Lower leg skin (tissue), 3 donors: ENCODE results near the gene ELOVL1.

ENCODE experiments used
- CTCF ChIP-seq, 3 donors: fragments of 450-650 bp; IDR thresholded peaks; one replicate each; pipeline ENCODE4 v1.5.1; 2016; ENCODE audit warnings: antibody characterized with exemption in 3 of 3, mild to moderate bottlenecking in 3 of 3, moderate library complexity in 2 of 3
- POLR2A ChIP-seq, 2 donors: fragments of 450-650 bp; IDR thresholded peaks; one replicate each; pipeline ENCODE4 v1.6.1; 2016 to 2017; ENCODE audit warnings: antibody characterized with exemption in 2 of 2, mild to moderate bottlenecking in 1 of 2, moderate library complexity in 1 of 2

GRCh38 chr1:43368646-43369020 lies 822 bp upstream of the ELOVL1 start:
- TF ChIP-seq CTCF (IDR thresholded peaks at IDR 0.05) (no peak), POLR2A (IDR thresholded peaks at IDR 0.05) (no peak)
